H9 (cell line): ENCODE results near the gene MBLAC1. TPM values are rescaled to one million over a fixed set of nuclear protein-coding genes. Genes with fewer than 3 reads are reported as not detected.
A peak's percentile ranks its signal among the peaks of the same experiment; 100 is the strongest.

Source experiments
- DNase-seq: peaks from one replicate; pipeline ENCODE4 v3.0.0-alpha.2; 2017
- H2AFZ ChIP-seq: one replicate; pipeline ENCODE4 v1.6.1; 2013; ENCODE audit warnings: mild to moderate bottlenecking, low read length, control low read depth, moderate library complexity
- H2AK5ac ChIP-seq: 2 replicates; pipeline ENCODE4 v1.6.1; 2013; ENCODE audit warnings: low read length, control low read depth, mixed read lengths; ENCODE audit not compliant: insufficient read length
- H2BK120ac ChIP-seq: one replicate; pipeline ENCODE4 v1.6.1; 2013; ENCODE audit warnings: low read depth, mild to moderate bottlenecking, low read length, control low read depth, inconsistent platforms; ENCODE audit not compliant: poor library complexity, severe bottlenecking
- H2BK12ac ChIP-seq: 2 replicates; pipeline ENCODE4 v1.6.1; 2013; ENCODE audit warnings: low read length, control low read depth, mixed read lengths, low read depth; ENCODE audit not compliant: insufficient read length
- H2BK15ac ChIP-seq: 2 replicates; pipeline ENCODE4 v1.6.1; 2013; ENCODE audit warnings: low read depth, low read length, control low read depth
- H2BK20ac ChIP-seq: one replicate; pipeline ENCODE4 v1.6.1; 2013; ENCODE audit warnings: low read depth, mild to moderate bottlenecking, low read length, control low read depth, inconsistent platforms; ENCODE audit not compliant: poor library complexity, severe bottlenecking
- H2BK5ac ChIP-seq: 2 replicates; pipeline ENCODE4 v1.6.1; 2013; ENCODE audit warnings: low read length, control low read depth, mixed read lengths; ENCODE audit not compliant: insufficient read length
- H3K14ac ChIP-seq: 2 replicates; pipeline ENCODE4 v1.6.1; 2013; ENCODE audit warnings: low read length, control low read depth; ENCODE audit not compliant: insufficient read depth
- H3K18ac ChIP-seq: 2 replicates; pipeline ENCODE4 v1.6.1; 2013; ENCODE audit warnings: low read depth, mild to moderate bottlenecking, mixed read lengths, low read length, control low read depth; ENCODE audit not compliant: insufficient read length
- H3K23ac ChIP-seq: 2 replicates; pipeline ENCODE4 v1.6.1; 2013; ENCODE audit warnings: low read length, control low read depth, mixed read lengths, low read depth; ENCODE audit not compliant: insufficient read length
- H3K23me2 ChIP-seq: 2 replicates; pipeline ENCODE4 v1.6.1; 2013; ENCODE audit warnings: low read depth, mild to moderate bottlenecking, mixed read lengths, low read length, control low read depth; ENCODE audit not compliant: insufficient read length, poor library complexity, severe bottlenecking
- H3K27ac ChIP-seq: 2 replicates; pipeline ENCODE4 v1.5.1; 2013; ENCODE audit warnings: low read length, control low read depth, mixed read lengths, low read depth; ENCODE audit not compliant: insufficient read length
- H3K27me3 ChIP-seq: 2 replicates; pipeline ENCODE4 v1.6.1; 2013; ENCODE audit warnings: low read length, control low read depth, inconsistent platforms; ENCODE audit not compliant: insufficient read depth
- H3K4ac ChIP-seq: 2 replicates; pipeline ENCODE4 v1.6.1; 2013; ENCODE audit warnings: low read depth, mild to moderate bottlenecking, control low read depth, inconsistent platforms, low read length, moderate library complexity
- H3K4me1 ChIP-seq: 2 replicates; pipeline ENCODE4 v1.6.1; 2013; ENCODE audit warnings: low read length, control low read depth, inconsistent platforms; ENCODE audit not compliant: insufficient read depth
- H3K4me2 ChIP-seq: 2 replicates; pipeline ENCODE4 v1.6.1; 2013; ENCODE audit warnings: low read length, control low read depth, mixed read lengths; ENCODE audit not compliant: insufficient read length, insufficient read depth
- H3K56ac ChIP-seq: 2 replicates; pipeline ENCODE4 v1.6.1; 2013; ENCODE audit warnings: low read depth, mild to moderate bottlenecking, mixed read lengths, low read length, control low read depth; ENCODE audit not compliant: insufficient read length
- H3K79me1 ChIP-seq: 2 replicates; pipeline ENCODE4 v1.6.1; 2013; ENCODE audit warnings: low read depth, mild to moderate bottlenecking, moderate library complexity, low read length, control low read depth, inconsistent platforms; ENCODE audit not compliant: insufficient read depth, poor library complexity, severe bottlenecking
- H3K79me2 ChIP-seq: 2 replicates; pipeline ENCODE4 v1.6.1; 2013; ENCODE audit warnings: low read length, control low read depth, inconsistent platforms; ENCODE audit not compliant: insufficient read depth
- H3K9ac ChIP-seq: 2 replicates; pipeline ENCODE4 v1.6.1; 2013; ENCODE audit warnings: low read length, control low read depth, mixed read lengths; ENCODE audit not compliant: insufficient read length; ENCODE audit errors: extremely low read depth
- H3K9me3 ChIP-seq: one replicate; pipeline ENCODE4 v1.6.1; 2013; ENCODE audit warnings: low read depth, low read length, inconsistent platforms; ENCODE audit not compliant: control insufficient read depth
- H3T11ph ChIP-seq: one replicate; pipeline ENCODE4 v1.6.1; 2013; ENCODE audit warnings: mild to moderate bottlenecking, low read length, control low read depth, inconsistent platforms
- H4K20me1 ChIP-seq: one replicate; pipeline ENCODE4 v1.6.1; 2013; ENCODE audit not compliant: control insufficient read depth, insufficient read length, insufficient read depth
- H4K5ac ChIP-seq: 2 replicates; pipeline ENCODE4 v1.6.1; 2013; ENCODE audit warnings: low read depth, mild to moderate bottlenecking, mixed read lengths, low read length, control low read depth; ENCODE audit not compliant: insufficient read length
- H4K8ac ChIP-seq: replicated peaks from 2 replicates; pipeline ENCODE4 v1.6.1; 2013; ENCODE audit warnings: low read length, control low read depth, mixed read lengths, low read depth; ENCODE audit not compliant: insufficient read length
- H4K91ac ChIP-seq: 2 replicates; pipeline ENCODE4 v1.6.1; 2013; ENCODE audit warnings: low read depth, mild to moderate bottlenecking, moderate library complexity, mixed read lengths, low read length, control low read depth; ENCODE audit not compliant: insufficient read length
- H3K27ac Mint-ChIP-seq, 3 experiments: 2 replicates in 2 of 3; 3 replicates in 1 of 3; pipeline ENCODE4 v1.8.0; 2020 to 2021; ENCODE audit warnings: mixed read lengths in 3 of 3, mild to moderate bottlenecking in 1 of 3, moderate library complexity in 1 of 3
- H3K27me3 Mint-ChIP-seq: 2 replicates; pipeline ENCODE4 v1.8.0; 2021; ENCODE audit warnings: low read depth, mild to moderate bottlenecking, moderate library complexity, mixed read lengths
- H3K36me3 Mint-ChIP-seq, 3 experiments: 2 replicates in 2 of 3; 3 replicates in 1 of 3; pipeline ENCODE4 v1.8.0; 2020 to 2021; ENCODE audit warnings: low read depth in 3 of 3, mixed read lengths in 3 of 3; ENCODE audit not compliant: insufficient read depth in 1 of 3
- H3K4me1 Mint-ChIP-seq, 2 experiments: 2 replicates each; pipeline ENCODE4 v1.8.0; 2020; ENCODE audit warnings: mixed read lengths in 2 of 2
- H3K4me3 Mint-ChIP-seq, 2 experiments: 2 replicates in 1 of 2; 3 replicates in 1 of 2; pipeline ENCODE4 v1.8.0; 2020 to 2021; ENCODE audit warnings: mild to moderate bottlenecking in 2 of 2, mixed read lengths in 2 of 2, moderate library complexity in 1 of 2
- H3K9me3 Mint-ChIP-seq, 2 experiments: 2 replicates in 1 of 2; 3 replicates in 1 of 2; pipeline ENCODE4 v1.8.0; 2020; ENCODE audit warnings: mild to moderate bottlenecking in 2 of 2, mixed read lengths in 2 of 2, moderate library complexity in 1 of 2
- WGBS: extraction: QIAGEN DNeasy Blood & Tissue Kit; methylation state at CpG from one replicate; pipeline ENCODE4 v1.1.7; 2013; ENCODE audit warnings: missing lambda C conversion rate, low lambda C conversion rate, mixed read lengths; ENCODE audit not compliant: insufficient read length; ENCODE audit errors: extremely low coverage; 5-methylcytosine and 5-hydroxymethylcytosine counted together
- total RNA-seq: library from RNA; stranded (reverse); gene quantifications from 2 replicates; pipeline ENCODE4 v1.2.1, GENCODE V29; 2021
- TF ChIP-seq, protein P1 (sequence below): fragments of 200-600 bp; sonication (generic); conservative IDR thresholded peaks from 3 replicates; pipeline ENCODE4 v1.8.0; 2021; ENCODE audit warnings: antibody characterized with exemption, mild to moderate bottlenecking

MBLAC1 gene
- total RNA-seq, 1 experiment from 2014 or later: 1.9 TPM

DNA sequence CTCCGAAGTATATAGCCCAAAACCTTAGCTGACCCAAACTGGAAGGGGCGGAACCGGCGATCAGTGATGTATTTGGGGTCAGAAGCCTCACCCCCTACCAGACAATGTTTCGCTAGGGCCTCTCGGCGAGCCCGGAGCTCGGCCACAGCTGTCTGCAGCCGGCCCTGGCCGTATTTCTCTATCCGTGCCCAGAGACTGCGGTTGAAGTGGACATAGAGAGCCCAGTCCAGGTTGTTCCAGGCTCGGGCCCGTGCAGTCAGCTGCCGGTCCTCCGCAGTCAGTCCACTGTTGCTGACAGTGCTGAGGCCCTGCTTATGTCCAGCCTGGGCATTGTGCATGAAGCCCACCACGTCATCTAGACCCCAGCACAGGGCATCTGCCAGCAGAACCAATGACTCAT, 33.3 kb downstream of the MBLAC1 start:
- H4K20me1 ChIP-seq: no peaks in the 10 kb centered on the region
- H3K27ac Mint-ChIP-seq: no peak overlapping the region

More for the DNA sequence above, 33.3 kb downstream of the MBLAC1 start:
- Histone ChIP-seq H2BK120ac (no peak overlapping the region), H3K27me3 (no peaks in the 10 kb centered on the region), H2BK12ac (no peak overlapping the region), H3K27ac (no peak overlapping the region), H4K8ac (no peak overlapping the region), H3K23me2 (peaks cover 10% of the 10 kb centered on the region), H3K23ac (no peak overlapping the region), H2BK20ac (no peak overlapping the region), H3K18ac (no peak overlapping the region), H3K4me1 (no peaks in the 10 kb centered on the region; the same call in 1 of the 2 replicates), H2AFZ (no peak overlapping the region), H3K4ac (no peak overlapping the region), H2BK5ac (no peak overlapping the region), H3K79me1 (peaks cover 2% of the 10 kb centered on the region), H2AK5ac (no peak overlapping the region), H4K5ac (no peak overlapping the region), H3K9ac (no peak overlapping the region), H3K14ac (no peak overlapping the region; the same call in 1 of the 2 replicates), H3K4me2 (no peak overlapping the region), H2BK15ac (no peak overlapping the region), H3K9me3 (no peaks in the 10 kb centered on the region), H3K79me2 (no peaks in the 10 kb centered on the region), H3T11ph (no peak overlapping the region), H4K91ac (no peak overlapping the region), H3K56ac (no peak overlapping the region)
- no peak for DNase-seq
- 0 out of 5 replicates have a peak overlapping the region, but pooled peaks of 1 of the 2 experiments have one; percentile 23 for H3K4me3 Mint-ChIP-seq
- H3K36me3 Mint-ChIP-seq: peaks cover 9 to 23% (median 23%) of the 10 kb centered on the region in 3 experiments; a peak in 6 of 7 replicates
- peaks cover 16 to 24% of the 10 kb centered on the region in 2 experiments for H3K4me1 Mint-ChIP-seq
- WGBS: no CpG with 5 or more reads among the region's 18 CpGs
- no peaks in the 10 kb centered on the region; the same call in none of the 2 replicates for H3K27me3 Mint-ChIP-seq
- no peaks in the 10 kb centered on the region for H3K9me3 Mint-ChIP-seq
- TF ChIP-seq, protein P1, sequence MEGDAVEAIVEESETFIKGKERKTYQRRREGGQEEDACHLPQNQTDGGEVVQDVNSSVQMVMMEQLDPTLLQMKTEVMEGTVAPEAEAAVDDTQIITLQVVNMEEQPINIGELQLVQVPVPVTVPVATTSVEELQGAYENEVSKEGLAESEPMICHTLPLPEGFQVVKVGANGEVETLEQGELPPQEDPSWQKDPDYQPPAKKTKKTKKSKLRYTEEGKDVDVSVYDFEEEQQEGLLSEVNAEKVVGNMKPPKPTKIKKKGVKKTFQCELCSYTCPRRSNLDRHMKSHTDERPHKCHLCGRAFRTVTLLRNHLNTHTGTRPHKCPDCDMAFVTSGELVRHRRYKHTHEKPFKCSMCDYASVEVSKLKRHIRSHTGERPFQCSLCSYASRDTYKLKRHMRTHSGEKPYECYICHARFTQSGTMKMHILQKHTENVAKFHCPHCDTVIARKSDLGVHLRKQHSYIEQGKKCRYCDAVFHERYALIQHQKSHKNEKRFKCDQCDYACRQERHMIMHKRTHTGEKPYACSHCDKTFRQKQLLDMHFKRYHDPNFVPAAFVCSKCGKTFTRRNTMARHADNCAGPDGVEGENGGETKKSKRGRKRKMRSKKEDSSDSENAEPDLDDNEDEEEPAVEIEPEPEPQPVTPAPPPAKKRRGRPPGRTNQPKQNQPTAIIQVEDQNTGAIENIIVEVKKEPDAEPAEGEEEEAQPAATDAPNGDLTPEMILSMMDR: no peak
